Kidney epithelial cell (primary cell): ENCODE measurements around the gene KRT15. TPM values are rescaled to one million over a fixed set of nuclear protein-coding genes. Genes with fewer than 3 reads are reported as not detected.

Experiments used
- DNase-seq: peaks from one replicate; pipeline ENCODE4 v3.0.0-alpha.2; 2010; ENCODE audit warnings: low read depth
- H3K27me3 ChIP-seq: 2 replicates; pipeline ENCODE4 v1.6.0; 2011; ENCODE audit warnings: low read length; ENCODE audit not compliant: control insufficient read depth, insufficient read depth
- H3K36me3 ChIP-seq: 2 replicates; pipeline ENCODE4 v1.5.1; 2011; ENCODE audit warnings: low read length; ENCODE audit not compliant: control insufficient read depth, insufficient read depth
- H3K4me3 ChIP-seq: 2 replicates; pipeline ENCODE4 v1.5.1; 2011; ENCODE audit warnings: low read depth, mild to moderate bottlenecking, control low read depth, low read length
- total RNA-seq: library from RNA; depleted of rRNA; stranded (reverse); fragments of >200 nt; gene quantifications from 2 replicates; pipeline ENCODE4 v1.2.3, GENCODE V29; 2015
- TF ChIP-seq, protein P1 (sequence below): IDR thresholded peaks from 2 replicates; pipeline ENCODE4 v1.5.1; 2011; ENCODE audit warnings: mild to moderate bottlenecking, moderate library complexity, low read length, control low read depth, inconsistent platforms; ENCODE audit not compliant: insufficient read depth, poor library complexity, severe bottlenecking

Gene KRT15
- total RNA-seq, 1 donor from 2014 or later: 1.3 TPM

GRCh38 chr17:41556931-41557330, 38.2 kb upstream of the KRT15 start:
- Histone ChIP-seq H3K36me3 (no peaks in the 10 kb centered on the region), H3K4me3 (no peak overlapping the region), H3K27me3 (no peaks in the 10 kb centered on the region)
- TF ChIP-seq, protein P1, sequence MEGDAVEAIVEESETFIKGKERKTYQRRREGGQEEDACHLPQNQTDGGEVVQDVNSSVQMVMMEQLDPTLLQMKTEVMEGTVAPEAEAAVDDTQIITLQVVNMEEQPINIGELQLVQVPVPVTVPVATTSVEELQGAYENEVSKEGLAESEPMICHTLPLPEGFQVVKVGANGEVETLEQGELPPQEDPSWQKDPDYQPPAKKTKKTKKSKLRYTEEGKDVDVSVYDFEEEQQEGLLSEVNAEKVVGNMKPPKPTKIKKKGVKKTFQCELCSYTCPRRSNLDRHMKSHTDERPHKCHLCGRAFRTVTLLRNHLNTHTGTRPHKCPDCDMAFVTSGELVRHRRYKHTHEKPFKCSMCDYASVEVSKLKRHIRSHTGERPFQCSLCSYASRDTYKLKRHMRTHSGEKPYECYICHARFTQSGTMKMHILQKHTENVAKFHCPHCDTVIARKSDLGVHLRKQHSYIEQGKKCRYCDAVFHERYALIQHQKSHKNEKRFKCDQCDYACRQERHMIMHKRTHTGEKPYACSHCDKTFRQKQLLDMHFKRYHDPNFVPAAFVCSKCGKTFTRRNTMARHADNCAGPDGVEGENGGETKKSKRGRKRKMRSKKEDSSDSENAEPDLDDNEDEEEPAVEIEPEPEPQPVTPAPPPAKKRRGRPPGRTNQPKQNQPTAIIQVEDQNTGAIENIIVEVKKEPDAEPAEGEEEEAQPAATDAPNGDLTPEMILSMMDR: no peak
- no peak for DNase-seq

DNA sequence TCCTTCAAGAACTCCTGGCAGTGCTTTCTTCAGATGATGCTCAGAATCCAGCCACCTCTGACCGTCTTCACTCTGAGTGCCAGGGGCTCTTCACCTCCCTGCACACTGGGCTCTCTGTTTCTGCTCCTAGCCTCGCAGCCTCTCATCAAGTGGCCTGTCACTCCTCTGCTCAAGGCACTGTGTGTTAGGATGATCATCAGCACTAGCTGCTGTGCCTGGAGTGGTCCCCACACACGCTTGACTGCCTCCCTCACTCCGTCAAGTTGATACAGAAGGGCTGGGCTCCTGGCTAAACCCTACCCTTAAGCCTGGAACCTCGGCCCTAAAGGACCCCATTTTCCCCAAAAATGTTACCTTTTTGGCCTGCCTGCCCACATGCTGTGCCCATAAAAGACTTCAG, 37.6 kb upstream of the KRT15 start:
- no peaks in the 10 kb centered on the region for H3K36me3 ChIP-seq
- no peak for DNase-seq
- no peaks in the 10 kb centered on the region for H3K27me3 ChIP-seq
- H3K4me3 ChIP-seq: no peak overlapping the region
- TF ChIP-seq, protein P1: no peak

- no peak overlapping the region for H3K4me3 ChIP-seq
- no peak for DNase-seq
- TF ChIP-seq, protein P1: no peak
- H3K27me3 ChIP-seq: no peaks in the 10 kb centered on the region
- no peaks in the 10 kb centered on the region for H3K36me3 ChIP-seq
These were observed 36.6 kb upstream of the KRT15 start for GRCh38 chr17:41555105-41555887.

DNA sequence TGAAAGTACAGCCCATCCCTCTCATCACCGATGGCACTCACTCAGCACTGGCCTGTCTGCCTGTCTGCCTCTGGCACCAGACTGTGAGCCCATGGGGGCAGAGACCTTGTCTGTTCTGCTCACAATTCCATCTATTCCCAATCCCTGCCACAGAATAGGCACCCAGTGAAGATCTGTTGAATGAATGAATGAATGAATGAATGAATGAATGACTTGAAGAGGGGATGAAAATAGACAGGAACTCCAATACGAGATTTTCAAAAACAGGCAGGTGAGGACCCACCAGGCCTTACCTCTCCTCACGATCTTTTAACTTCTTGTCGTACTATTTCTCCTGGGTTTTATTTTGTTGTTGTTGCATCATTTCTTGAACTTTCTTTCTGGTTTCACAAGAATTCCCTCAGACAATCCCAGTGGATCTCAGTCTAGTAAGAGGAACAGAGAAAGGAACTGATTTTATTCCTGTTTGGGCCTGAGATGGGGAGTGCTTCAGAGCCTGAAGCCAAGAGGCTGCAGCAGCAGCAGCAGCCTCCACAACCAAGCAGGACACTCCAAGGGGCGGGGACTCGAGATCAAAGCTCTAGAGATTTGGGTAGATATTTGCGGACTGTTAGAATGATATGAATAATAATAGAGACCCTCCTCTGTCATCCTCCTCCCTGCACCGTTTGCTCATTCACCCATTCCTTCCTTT, 35.4 kb upstream of the KRT15 start:
- TF ChIP-seq, protein P1: no peak
- H3K36me3 ChIP-seq: no peaks in the 10 kb centered on the region
- DNase-seq: no peak
- no peaks in the 10 kb centered on the region for H3K27me3 ChIP-seq
- no peak overlapping the region for H3K4me3 ChIP-seq

GRCh38 chr17:41553176-41553575, 34.5 kb upstream of the KRT15 start:
- TF ChIP-seq, protein P1: no peak
- no peak overlapping the region for H3K4me3 ChIP-seq
- DNase-seq: no peak
- no peaks in the 10 kb centered on the region for H3K27me3 ChIP-seq
- H3K36me3 ChIP-seq: no peaks in the 10 kb centered on the region
